GM18870 (cell line): ENCODE results near the gene ZNF227.
"Not testable (repeated sequence)": the region's sequence is repeated elsewhere in the genome, so short reads cannot be mapped to it uniquely, and the experiment has no call there.

ENCODE experiments used
- ATAC-seq: cut with Tn5 transposase; IDR thresholded peaks from one replicate; pipeline ENCODE4 v1.9.1; 2021; ENCODE audit warnings: moderate library complexity; ENCODE audit not compliant: unreplicated experiment

ZNF227 gene

DNA sequence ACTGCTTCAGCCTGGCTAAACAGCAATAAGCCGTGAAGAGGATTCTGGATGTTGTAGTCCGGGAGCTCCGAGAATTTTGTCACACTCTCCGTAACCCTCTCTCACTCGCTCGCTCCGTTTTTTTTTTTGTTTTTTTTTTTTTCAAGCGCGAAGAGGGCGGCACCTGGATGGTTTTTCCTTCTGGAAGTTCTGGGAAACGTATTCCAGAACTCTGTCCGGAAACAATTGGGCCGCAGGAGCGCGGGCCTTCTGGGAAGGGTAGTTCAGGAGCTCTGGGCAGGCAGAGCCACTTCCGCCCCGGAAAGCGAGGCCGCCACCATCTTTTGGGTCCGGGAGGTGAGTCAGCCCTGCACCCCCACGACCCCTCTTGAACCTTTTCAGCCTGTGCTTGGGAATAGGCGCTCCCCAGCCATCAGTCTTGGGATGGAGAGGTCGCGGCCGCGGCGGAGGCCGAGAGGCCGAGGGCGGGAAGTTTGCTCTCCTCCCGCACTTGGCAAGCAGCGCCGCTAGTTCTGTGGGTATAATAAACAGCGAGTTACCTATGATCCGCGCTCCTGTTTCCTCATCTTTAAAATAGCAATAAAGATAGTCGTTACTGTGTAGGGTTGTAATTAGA lies at the start of gene ZNF227:
ZNF227 (plus strand) TSS at position 283 of the 616 bp plus-strand sequence. CDS start 5,261 bp downstream, outside the sequence.
- ATAC-seq = peak; percentile 65

- ATAC-seq = no peak
These were observed 48.5 kb upstream of the ZNF227 start for GRCh38 chr19:44163789-44164188.

DNA sequence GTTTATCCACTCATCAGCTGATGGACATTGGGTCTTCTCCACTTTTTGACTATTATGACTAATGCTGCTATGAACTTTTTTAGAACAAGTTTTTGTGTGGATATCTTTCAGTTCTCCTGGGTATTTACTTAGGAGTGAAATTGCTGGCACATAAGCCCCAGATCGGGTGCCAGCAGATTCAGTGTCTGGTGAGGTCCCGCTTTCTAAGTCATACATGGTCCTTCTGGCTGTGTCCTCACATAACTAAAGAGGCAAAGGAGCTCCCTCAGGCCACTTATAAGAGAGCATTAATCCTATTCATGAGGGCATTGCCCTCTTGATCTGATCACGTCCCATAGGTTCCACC lies 48.0 kb upstream of the ZNF227 start:
- ATAC-seq = no peak

- peak; percentile 88 for ATAC-seq
These were observed 47.4 kb upstream of the ZNF227 start, which contains the start of gene ZNF226 for GRCh38 chr19:44164673-44165512. ZNF226 (plus strand) TSS chr19:44165100; CDS start chr19:44170081, 4,981 bp downstream.

DNA sequence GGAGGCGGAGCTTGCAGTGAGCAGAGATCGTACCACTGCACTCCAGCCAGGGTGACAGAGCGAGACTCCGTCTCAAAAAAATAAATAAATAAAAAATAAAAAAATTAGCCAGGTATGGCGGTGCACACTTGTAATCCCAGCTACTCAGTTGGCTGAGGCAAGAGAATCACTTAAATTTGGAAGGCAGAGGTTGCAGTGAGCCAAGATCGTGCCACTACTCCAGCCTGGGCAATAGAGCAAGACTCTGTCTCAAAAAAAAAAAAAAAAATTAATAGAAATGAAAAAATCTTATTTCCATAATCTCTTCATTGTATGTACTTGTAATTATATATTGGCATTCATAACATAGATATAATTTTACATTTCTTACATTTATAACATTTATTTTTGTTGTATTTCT lies 41.7 kb upstream of the ZNF227 start:
- not testable (repeated sequence) for ATAC-seq

DNA sequence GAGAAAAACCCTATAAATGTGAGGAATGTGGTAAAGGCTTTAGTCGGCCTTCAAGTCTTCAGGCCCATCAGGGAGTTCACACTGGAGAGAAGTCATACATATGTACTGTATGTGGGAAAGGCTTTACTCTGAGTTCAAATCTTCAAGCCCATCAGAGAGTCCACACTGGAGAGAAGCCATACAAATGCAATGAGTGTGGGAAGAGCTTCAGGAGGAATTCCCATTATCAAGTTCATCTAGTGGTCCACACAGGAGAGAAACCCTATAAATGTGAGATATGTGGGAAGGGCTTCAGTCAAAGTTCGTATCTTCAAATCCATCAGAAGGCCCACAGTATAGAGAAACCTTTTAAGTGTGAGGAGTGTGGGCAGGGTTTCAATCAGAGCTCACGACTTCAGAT lies 35.7 kb upstream of the ZNF227 start:
- no peak for ATAC-seq

DNA sequence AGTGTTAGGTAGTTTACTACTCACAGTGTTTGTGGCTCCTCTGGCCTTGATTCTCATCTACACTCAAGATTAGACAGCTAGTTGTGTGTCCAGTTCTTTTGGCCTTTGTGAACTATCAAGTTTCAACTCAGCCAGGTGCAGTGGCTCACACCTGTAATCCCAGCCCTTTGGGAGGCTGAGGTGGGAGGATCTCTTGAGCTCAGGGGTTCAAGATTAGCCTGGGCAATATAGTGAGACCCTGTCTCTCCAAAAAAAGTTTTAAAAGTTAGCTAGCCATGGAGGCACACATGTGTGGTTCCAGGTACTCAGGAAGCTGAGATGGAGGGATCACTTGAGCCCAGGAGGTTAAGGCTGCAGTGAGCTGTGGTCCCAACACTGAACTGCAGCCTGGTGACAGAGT lies 31.4 kb upstream of the ZNF227 start:
- no peak for ATAC-seq

DNA sequence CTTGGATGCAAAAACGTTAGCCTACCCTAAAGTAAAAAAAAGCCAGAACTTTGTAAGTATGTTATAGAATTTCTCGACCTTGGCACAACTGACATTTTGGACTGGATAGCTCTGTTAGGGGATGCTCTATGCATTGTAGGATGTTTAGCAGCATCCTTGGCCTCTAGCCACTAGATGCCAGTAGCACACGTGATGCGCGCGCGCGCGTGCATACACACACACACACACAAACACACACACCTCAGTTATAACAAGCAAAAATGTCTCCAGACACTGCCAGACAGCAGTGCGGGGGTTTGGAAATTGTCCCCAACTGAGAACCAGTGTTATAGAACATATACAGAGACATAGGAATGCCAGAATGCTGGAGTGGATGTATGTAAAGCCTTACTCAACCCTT lies 30.2 kb upstream of the ZNF227 start:
- no peak for ATAC-seq

DNA sequence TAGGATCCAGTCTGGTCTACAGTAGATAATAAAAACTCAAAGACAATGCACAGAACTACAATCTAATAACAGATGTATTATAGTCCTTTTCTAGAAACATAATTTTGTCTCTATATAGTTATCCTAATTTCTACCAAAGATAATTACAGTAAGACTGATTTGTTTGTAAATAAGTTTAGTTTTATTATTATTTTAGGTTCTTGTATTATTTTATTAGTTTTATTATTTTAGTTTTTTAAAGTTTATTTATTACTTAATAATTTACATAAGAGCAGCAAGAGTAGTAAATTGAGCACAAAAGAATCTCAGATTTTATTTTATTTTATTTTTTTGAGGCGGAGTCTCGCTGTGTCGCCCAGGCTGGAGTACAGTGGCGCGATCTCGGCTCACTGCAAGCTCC lies 22.3 kb upstream of the ZNF227 start:
- no peak for ATAC-seq

GRCh38 chr19:44192127-44192526 lies 20.2 kb upstream of the ZNF227 start:
- ATAC-seq = no peak

DNA sequence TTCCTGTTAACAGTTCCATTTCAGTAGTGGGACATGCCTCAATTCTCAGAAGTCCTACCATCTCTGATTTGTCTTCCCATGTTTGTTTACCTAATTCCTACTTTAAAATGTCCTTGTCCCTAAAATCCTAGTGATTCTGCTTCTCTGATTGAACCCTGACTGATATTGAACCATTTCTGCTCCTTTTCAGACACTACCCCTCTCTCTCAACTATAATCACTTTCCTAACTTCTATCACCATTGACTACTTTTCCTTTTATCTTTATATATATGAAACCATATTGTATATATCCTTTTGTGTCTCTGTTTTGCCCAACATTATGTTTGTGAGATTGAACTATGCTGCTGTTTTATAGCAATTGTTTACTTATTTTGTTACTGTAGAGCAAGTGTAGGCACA lies 15.6 kb upstream of the ZNF227 start:
- ATAC-seq = no peak

DNA sequence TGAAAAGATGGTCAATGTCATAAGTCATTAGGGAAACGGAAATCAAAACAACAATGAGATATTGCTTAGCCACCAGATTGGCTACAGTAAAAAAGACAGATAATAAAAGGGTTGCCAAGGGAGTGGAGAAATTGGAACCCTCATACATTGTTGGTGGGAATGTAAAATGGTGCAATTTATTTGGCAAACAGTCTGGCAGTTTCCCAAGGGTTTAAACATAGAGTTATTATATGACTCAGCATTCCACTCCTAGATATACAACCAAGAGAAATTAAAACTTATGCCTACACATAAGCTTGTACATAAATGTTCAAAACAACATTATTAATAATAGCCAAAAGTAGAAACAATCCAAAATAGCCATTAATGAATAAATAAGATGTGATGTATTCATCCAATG lies 9.9 kb upstream of the ZNF227 start:
- ATAC-seq = no peak

- no peak for ATAC-seq
These were observed 9.4 kb upstream of the ZNF227 start for GRCh38 chr19:44202974-44203373.

- ATAC-seq = not testable (repeated sequence)
These were observed 8.5 kb upstream of the ZNF227 start for GRCh38 chr19:44203877-44204276.

DNA sequence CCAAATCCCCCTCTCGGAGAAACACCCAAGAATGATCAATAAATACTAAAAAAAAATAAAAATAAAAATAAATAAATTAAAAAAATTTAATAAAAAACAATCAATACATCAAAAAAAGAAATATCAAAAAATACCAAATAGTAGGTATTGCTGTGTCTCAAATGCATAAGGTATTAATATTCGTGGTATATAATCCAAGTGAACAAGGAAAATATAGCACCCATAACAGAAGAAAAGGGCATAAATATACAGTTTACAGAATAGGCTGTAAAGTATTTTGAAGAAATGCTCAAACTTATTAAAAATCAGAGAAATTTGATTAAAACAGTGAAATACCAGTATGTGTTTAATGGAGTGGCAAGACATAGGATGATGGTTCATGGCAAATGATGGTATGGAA lies 7.6 kb upstream of the ZNF227 start:
- no peak for ATAC-seq

DNA sequence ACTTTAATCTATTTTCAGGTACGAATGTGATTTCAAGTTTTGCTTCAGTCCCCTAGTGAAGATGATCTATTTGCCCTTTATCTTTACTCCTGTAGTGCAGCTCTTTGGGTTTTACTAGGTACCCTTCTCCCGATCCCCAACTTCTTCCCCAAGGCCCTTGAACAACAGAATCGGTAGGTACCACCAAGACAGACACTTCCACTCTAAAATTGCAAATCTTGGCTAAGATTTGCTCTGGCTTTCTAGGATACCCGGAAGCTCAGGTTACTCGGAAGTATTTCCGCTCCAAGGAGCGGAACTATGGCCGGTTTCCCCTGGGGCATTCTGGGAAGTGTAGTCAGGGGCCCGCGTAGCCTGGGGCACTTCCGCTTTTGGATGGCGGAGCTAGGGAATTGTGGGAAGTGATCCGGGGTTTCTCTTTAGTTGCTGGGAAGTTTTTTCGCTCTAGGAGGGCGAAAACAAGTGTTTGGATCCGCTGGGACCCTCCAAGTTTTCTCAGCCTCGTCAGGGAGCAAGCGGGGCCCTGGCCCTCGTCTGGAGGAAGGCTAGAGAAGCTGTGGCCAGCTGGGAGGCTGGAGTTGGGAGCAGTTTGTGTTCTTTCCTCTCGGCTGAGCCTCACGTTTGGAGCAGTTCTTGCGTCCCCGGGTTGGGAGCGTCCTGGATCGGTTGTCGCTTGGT lies 5.1 kb upstream of the ZNF227 start:
- ATAC-seq = peak; percentile 68

DNA sequence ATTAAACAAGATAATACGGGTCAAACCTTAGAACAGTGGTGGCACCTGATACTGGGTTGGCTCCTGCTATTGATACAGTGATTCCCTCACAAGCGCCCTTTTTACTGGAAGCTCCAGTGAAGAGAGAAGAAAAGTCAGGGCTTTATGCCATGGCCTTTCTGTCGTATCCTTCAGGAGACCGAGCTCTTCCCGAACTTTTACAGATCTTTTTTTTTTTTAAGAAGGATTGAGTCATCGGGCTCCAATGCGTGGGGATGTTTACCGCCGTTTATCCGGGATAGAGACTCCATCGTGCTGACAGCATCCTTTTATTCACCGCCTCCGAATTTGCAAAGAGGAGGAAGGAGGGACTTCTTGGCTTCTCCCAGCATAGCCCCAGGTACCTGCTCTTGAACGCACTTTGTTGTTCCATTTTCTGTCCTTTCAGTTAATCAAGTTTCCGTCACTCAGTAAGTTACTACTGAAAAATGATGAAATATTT lies 574 bp downstream of the ZNF227 start:
- no peak for ATAC-seq

DNA sequence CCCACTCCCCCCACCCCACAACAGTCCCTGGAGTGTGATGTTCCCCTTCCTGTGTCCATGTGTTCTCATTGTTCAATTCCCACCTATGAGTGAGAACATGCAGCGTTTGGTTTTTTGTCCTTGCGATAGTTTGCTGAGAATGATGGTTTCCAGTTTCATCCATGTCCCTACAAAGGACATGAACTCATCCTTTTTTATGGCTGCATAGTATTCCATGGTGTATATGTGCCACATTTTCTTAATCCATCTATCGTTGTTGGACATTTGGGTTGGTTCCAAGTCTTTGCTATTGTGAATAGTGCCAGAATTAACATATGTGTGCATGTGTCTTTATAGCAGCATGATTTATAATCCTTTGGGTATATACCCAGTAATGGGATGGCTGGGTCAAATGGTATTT lies 7.6 kb downstream of the ZNF227 start:
- ATAC-seq = not testable (repeated sequence)

- not testable (repeated sequence) for ATAC-seq
These were observed 8.4 kb downstream of the ZNF227 start for GRCh38 chr19:44220761-44221160.

DNA sequence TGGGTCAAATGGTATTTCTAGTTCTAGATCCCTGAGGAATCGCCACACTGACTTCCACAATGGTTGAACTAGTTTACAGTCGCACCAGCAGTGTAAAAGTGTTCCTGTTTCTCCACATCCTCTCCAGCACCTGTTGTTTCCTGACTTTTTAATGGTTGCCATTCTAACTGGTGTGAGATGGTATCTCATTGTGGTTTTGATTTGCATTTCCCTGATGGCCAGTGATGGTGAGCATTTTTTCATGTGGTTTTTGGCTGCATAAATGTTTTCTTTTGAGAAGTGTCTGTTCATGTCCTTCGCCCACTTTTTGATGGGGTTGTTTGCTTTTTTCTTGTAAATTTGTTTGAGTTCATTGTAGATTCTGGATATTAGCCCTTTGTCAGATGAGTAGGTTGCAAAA lies 9.0 kb downstream of the ZNF227 start:
- not testable (repeated sequence) for ATAC-seq

DNA sequence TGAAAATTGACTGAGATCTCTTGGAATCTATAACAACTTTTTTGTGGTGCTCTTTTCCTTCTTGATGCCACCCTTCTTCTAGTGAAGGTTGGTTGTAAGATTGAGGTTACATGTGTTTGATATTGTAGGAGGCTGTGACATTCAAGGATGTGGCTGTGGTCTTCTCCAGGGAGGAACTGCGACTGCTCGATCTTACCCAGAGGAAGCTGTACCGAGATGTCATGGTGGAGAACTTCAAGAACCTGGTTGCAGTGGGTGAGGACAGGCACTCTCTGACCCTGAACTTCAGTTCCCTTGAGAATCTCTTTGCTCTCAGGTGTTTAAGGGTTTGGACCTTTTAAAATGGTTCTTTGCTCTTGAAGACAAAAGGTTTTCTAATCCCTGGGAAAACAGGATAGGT lies 16.0 kb downstream of the ZNF227 start:
- no peak for ATAC-seq

- ATAC-seq = no peak
These were observed 20.5 kb downstream of the ZNF227 start for GRCh38 chr19:44232867-44233266.
